GM12878 (cell line): ENCODE measurements around the gene TTC38.

Experiments used
- BCL11A ChIP-seq: IDR thresholded peaks from 2 replicates; pipeline ENCODE4 v1.6.1; 2011; ENCODE audit warnings: low read depth, low read length
- BRCA1 ChIP-seq: IDR thresholded peaks from 2 replicates; pipeline ENCODE4 v1.6.1; 2011; ENCODE audit warnings: low read depth, low read length, improper control_type of control experiment
- CBFB ChIP-seq: IDR thresholded peaks from 2 replicates; pipeline ENCODE4 v1.6.1; 2016; ENCODE audit warnings: antibody characterized with exemption, low read depth
- CREB1 ChIP-seq: IDR thresholded peaks from 2 replicates; pipeline ENCODE4 v1.6.1; 2012; ENCODE audit warnings: low read depth, mild to moderate bottlenecking, inconsistent platforms
- CTCF ChIP-seq, 3 experiments: IDR thresholded peaks in 2 of 3; conservative IDR thresholded peaks in 1 of 3; 2 replicates each; pipeline ENCODE4 v1.5.1; 2011; ENCODE audit warnings: low read depth in 3 of 3, low read length in 3 of 3, mild to moderate bottlenecking in 3 of 3, control low read depth in 2 of 3, moderate library complexity in 2 of 3, inconsistent platforms in 1 of 3, mixed read lengths in 1 of 3; ENCODE audit not compliant: control insufficient read depth in 2 of 3, insufficient read depth in 1 of 3; ENCODE audit errors: extremely low read depth in 1 of 3
- JUNB ChIP-seq: IDR thresholded peaks from 2 replicates; pipeline ENCODE4 v1.6.1; 2016; ENCODE audit warnings: antibody characterized with exemption, mild to moderate bottlenecking
- MAX ChIP-seq: IDR thresholded peaks from 2 replicates; pipeline ENCODE4 v1.6.1; 2012; ENCODE audit warnings: low read depth, low read length, improper control_type of control experiment
- POLR2A ChIP-seq: IDR thresholded peaks from 2 replicates; pipeline ENCODE4 v1.6.1; 2011; ENCODE audit warnings: low read depth, mild to moderate bottlenecking, low read length
- POLR2AphosphoS5 ChIP-seq: IDR thresholded peaks from 2 replicates; pipeline ENCODE4 v1.6.1; 2011; ENCODE audit warnings: mild to moderate bottlenecking, low read length, inconsistent platforms
- TCF3 ChIP-seq: IDR thresholded peaks from 2 replicates; pipeline ENCODE4 v1.6.1; 2012; ENCODE audit warnings: low read depth, mild to moderate bottlenecking, low read length, borderline replicate concordance; ENCODE audit not compliant: insufficient read depth
- USF2 ChIP-seq: IDR thresholded peaks from 2 replicates; pipeline ENCODE4 v1.6.1; 2011; ENCODE audit warnings: low read depth, low read length, improper control_type of control experiment, borderline replicate concordance

GRCh38 chr22:46234969-46235368 lies 32.8 kb upstream of the TTC38 start:
- TF ChIP-seq CTCF (IDR thresholded peaks at IDR 0.05 in 2 of 3, conservative IDR thresholded peaks at IDR 0.05 in 1 of 3; ENCODE audit: control insufficient read depth in 2 of 3, extremely low read depth in 1 of 3, insufficient read depth in 1 of 3, low read depth in 3 of 3, low read length in 3 of 3) (no peak), POLR2A (no peak), CBFB (no peak), CREB1 (no peak), JUNB (no peak), USF2 (no peak), MAX (no peak), TCF3 (no peak), BRCA1 (no peak), BCL11A (no peak), POLR2AphosphoS5 (no peak)
